NT2/D1 (cell line): ENCODE results near the gene LGALS9.
"Not testable (repeated sequence)": the region's sequence is repeated elsewhere in the genome, so short reads cannot be mapped to it uniquely, and the experiment has no call there.

ENCODE experiments used
- DNase-seq: peaks from one replicate; pipeline ENCODE4 v3.0.0-alpha.2; 2011; ENCODE audit warnings: low read depth, low spot score
- H3K27me3 ChIP-seq: 2 replicates; pipeline ENCODE4 v1.6.0; 2011; ENCODE audit warnings: mild to moderate bottlenecking; ENCODE audit not compliant: insufficient read length, insufficient read depth
- H3K36me3 ChIP-seq: 2 replicates; pipeline ENCODE4 v1.6.1; 2011; ENCODE audit warnings: mild to moderate bottlenecking, low read length, mixed read lengths; ENCODE audit not compliant: insufficient read depth, insufficient read length
- H3K4me1 ChIP-seq: 2 replicates; pipeline ENCODE4 v1.5.1; 2011; ENCODE audit not compliant: insufficient read depth, insufficient read length
- H3K4me3 ChIP-seq: 2 replicates; pipeline ENCODE4 v1.5.1; 2011; ENCODE audit warnings: low read depth; ENCODE audit not compliant: insufficient read length
- H3K9ac ChIP-seq: 2 replicates; pipeline ENCODE4 v1.6.0; 2011; ENCODE audit warnings: low read depth; ENCODE audit not compliant: insufficient read length
- H3K9me3 ChIP-seq: 2 replicates; pipeline ENCODE4 v1.5.1; 2011; ENCODE audit warnings: mild to moderate bottlenecking, low read length; ENCODE audit not compliant: insufficient read depth
- SUZ12 ChIP-seq: IDR thresholded peaks from 2 replicates; pipeline ENCODE4 v1.6.1; 2011; ENCODE audit not compliant: insufficient read length, insufficient read depth; ENCODE audit errors: extremely low read depth
- YY1 ChIP-seq: IDR thresholded peaks from 2 replicates; pipeline ENCODE4 v1.6.1; 2011; ENCODE audit not compliant: insufficient read length, insufficient read depth
- ZNF274 ChIP-seq: IDR thresholded peaks from 2 replicates; pipeline ENCODE4 v1.6.1; 2011; ENCODE audit warnings: mild to moderate bottlenecking, low read depth, low read length

The LGALS9 gene

DNA sequence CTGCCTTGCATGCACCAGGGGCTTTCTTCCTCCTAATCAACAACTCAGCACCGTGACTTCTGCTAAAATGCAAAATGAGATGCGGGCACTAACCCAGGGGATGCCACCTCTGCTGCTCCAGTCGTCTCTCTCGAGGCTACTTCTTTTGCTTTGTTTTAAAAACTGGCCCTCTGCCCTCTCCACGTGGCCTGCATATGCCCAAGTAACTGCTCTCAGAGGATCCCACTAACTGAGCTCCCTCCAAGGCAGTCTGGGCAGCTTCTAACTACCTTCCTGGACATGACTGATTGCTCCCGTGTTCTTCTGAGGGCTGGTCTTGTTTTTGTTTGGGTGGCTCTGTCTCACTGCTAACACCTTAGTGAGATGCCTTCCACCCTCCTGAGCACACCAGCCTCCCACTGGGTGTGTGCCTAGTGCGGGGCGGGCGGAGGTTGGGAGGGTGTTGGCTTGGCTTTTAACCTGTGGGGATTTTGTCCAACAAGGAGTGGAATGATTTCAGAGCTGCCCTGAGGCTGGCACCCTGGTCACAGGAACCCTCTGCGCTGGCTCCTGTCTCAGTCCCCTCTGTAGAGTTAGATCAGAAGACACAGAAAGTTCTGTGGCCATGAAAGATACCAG is 8.9 kb upstream of the LGALS9 start:
- Histone ChIP-seq H3K27me3 (no peaks in the 10 kb centered on the region), H3K4me1 (no peaks in the 10 kb centered on the region), H3K9ac (no peak overlapping the region), H3K9me3 (peaks cover 6% of the 10 kb centered on the region; the same call in 1 of the 2 replicates), H3K4me3 (no peak overlapping the region), H3K36me3 (peaks cover 82% of the 10 kb centered on the region)
- no peak for DNase-seq
- TF ChIP-seq SUZ12 (no peak), YY1 (no peak), ZNF274 (no peak)

DNA sequence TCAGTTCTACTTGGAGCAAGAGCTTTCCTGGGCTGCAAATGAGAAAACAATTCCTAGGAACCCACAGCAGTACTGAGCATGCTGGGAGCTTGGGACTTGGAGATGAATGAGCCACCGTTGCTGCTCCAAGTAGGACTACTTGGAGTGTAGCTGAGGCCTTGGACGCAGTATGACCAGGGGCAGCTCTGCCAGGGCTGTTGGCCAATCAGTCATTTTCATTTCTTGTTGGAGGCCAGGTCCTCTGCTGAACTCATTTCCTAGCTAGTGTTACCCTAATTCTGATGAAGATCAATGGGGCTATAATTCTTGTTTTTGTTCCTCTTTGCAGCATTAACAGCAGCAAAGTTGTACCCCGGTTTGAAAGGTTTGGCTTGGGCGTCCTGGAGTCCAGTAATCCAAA is 8.0 kb upstream of the LGALS9 start:
- Histone ChIP-seq H3K27me3 (no peaks in the 10 kb centered on the region), H3K36me3 (peaks cover 78% of the 10 kb centered on the region), H3K4me3 (no peak overlapping the region), H3K9ac (no peak overlapping the region), H3K9me3 (peaks cover 6% of the 10 kb centered on the region; the same call in 1 of the 2 replicates), H3K4me1 (no peaks in the 10 kb centered on the region)
- DNase-seq, result no peak
- TF ChIP-seq ZNF274, result no peak
- no peak for TF ChIP-seq SUZ12
- TF ChIP-seq YY1, result no peak

DNA sequence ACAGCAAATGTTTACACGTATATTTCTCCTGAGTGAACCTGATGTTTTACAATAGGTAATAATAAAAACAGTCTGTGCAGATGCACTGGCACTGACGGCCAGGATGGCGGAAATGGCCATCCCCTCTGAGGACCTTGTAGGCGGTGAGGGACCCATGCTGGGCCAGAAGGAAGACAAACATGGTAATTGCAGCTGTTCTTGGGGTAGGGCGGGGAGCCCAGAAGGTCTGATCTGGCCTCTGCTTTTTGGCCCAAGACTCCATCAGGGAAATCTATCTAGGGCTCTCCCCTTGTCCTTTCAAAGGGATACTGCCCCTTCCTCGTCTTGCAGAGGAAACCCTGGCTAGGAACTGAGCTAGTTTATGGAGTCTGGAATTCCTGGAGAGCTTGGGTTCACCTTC is 7.4 kb upstream of the LGALS9 start:
- TF ChIP-seq SUZ12 (no peak), YY1 (no peak), ZNF274 (no peak)
- no peak for DNase-seq
- no peaks in the 10 kb centered on the region for H3K27me3 ChIP-seq
- no peak overlapping the region for H3K9ac ChIP-seq
- H3K36me3 ChIP-seq, result peaks cover 71% of the 10 kb centered on the region
- H3K4me3 ChIP-seq, result no peak overlapping the region
- H3K9me3 ChIP-seq, result peaks cover 6% of the 10 kb centered on the region; the same call in 1 of the 2 replicates
- no peaks in the 10 kb centered on the region for H3K4me1 ChIP-seq

GRCh38 chr17:27624539-27624938 is 6.4 kb upstream of the LGALS9 start:
- no peaks in the 10 kb centered on the region for H3K4me1 ChIP-seq
- no peak overlapping the region for H3K4me3 ChIP-seq
- peaks cover 70% of the 10 kb centered on the region for H3K36me3 ChIP-seq
- TF ChIP-seq SUZ12, result no peak
- no peak for TF ChIP-seq ZNF274
- TF ChIP-seq YY1, result no peak
- H3K9me3 ChIP-seq, result peaks cover 6% of the 10 kb centered on the region; the same call in 1 of the 2 replicates
- no peak for DNase-seq
- no peaks in the 10 kb centered on the region for H3K27me3 ChIP-seq
- H3K9ac ChIP-seq, result no peak overlapping the region

- H3K36me3 ChIP-seq, result peaks cover 62% of the 10 kb centered on the region
- DNase-seq, result no peak
- H3K9me3 ChIP-seq, result peaks cover 6% of the 10 kb centered on the region; the same call in 1 of the 2 replicates
- H3K27me3 ChIP-seq, result no peaks in the 10 kb centered on the region
- H3K9ac ChIP-seq, result no peak overlapping the region
- TF ChIP-seq ZNF274 (no peak), YY1 (no peak), SUZ12 (no peak)
- no peaks in the 10 kb centered on the region for H3K4me1 ChIP-seq
- no peak overlapping the region for H3K4me3 ChIP-seq
Measured at GRCh38 chr17:27625856-27626255, 5.1 kb upstream of the LGALS9 start.

DNA sequence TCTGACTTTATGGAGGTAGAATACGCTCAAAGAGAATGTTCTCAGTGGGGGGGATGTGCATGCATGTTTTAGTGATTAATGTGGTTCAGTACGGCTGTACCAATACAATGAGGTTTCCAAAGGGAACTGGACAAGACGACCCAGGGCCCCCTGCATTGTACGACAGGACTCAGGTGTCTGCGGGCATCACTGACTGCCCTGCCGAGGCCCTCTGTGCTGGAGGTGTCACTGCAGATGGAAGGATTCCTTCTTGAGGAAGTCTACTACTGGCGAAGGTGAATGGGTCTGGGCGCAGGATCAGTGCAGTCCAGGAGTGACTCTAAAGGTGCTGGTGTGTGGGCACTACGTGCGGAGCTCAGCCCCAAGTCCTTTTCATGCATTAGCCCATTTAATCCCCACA is 3.5 kb upstream of the LGALS9 start:
- Histone ChIP-seq H3K9me3 (peaks cover 6% of the 10 kb centered on the region; the same call in 1 of the 2 replicates), H3K27me3 (no peaks in the 10 kb centered on the region), H3K4me1 (peaks cover 2% of the 10 kb centered on the region), H3K36me3 (peaks cover 45% of the 10 kb centered on the region), H3K4me3 (no peak overlapping the region), H3K9ac (no peak overlapping the region)
- no peak for DNase-seq
- no peak for TF ChIP-seq SUZ12
- TF ChIP-seq YY1, result no peak
- no peak for TF ChIP-seq ZNF274

DNA sequence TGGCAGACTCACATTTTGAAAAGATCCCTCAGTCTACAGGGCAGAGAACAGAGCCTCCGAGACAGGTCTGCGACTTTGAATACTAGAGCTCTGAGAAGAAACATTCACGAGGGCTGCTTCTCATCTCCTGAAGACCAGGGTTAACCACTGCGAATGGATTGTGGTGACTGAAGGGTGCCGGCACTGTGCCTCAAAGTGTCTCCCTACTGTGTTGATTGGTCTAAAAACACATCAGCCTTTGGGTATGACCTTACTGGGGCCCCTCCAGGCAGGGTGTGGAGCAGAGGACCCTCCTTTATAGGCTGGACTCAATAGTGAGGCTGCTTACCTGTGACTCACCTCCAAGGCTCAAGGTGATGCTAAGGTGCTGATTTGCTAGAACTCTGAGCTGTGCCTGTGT is 2.6 kb upstream of the LGALS9 start:
- Histone ChIP-seq H3K4me3 (no peak overlapping the region), H3K27me3 (no peaks in the 10 kb centered on the region), H3K9ac (no peak overlapping the region), H3K4me1 (peaks cover 2% of the 10 kb centered on the region), H3K9me3 (peaks cover 6% of the 10 kb centered on the region; the same call in 1 of the 2 replicates), H3K36me3 (peaks cover 36% of the 10 kb centered on the region)
- TF ChIP-seq ZNF274 (no peak), YY1 (no peak), SUZ12 (no peak)
- no peak for DNase-seq

GRCh38 chr17:27629260-27629659 is 1.7 kb upstream of the LGALS9 start:
- H3K4me3 ChIP-seq, H3K9me3 ChIP-seq, H3K9ac ChIP-seq, H3K27me3 ChIP-seq, DNase-seq, H3K4me1 ChIP-seq: not testable (repeated sequence)
- peaks cover 28% of the 10 kb centered on the region for H3K36me3 ChIP-seq
